HFF-Myc (cell line): Measurements from ENCODE around the gene ANKS1B.

Source experiments
- DNase-seq: peaks from one replicate; pipeline ENCODE4 v3.0.0-alpha.2; 2011; ENCODE audit warnings: low read depth; ENCODE audit errors: extremely low read depth
- H3K4me3 ChIP-seq: replicated peaks from 2 replicates; pipeline ENCODE4 v1.5.1; 2011; ENCODE audit warnings: low read depth, mild to moderate bottlenecking, control low read depth, low read length
- TF ChIP-seq, protein P1 (sequence below): IDR thresholded peaks from 2 replicates; pipeline ENCODE4 v1.5.1; 2012; ENCODE audit warnings: mild to moderate bottlenecking, low read depth, low read length, control low read depth; ENCODE audit errors: missing control alignments

The ANKS1B gene

DNA sequence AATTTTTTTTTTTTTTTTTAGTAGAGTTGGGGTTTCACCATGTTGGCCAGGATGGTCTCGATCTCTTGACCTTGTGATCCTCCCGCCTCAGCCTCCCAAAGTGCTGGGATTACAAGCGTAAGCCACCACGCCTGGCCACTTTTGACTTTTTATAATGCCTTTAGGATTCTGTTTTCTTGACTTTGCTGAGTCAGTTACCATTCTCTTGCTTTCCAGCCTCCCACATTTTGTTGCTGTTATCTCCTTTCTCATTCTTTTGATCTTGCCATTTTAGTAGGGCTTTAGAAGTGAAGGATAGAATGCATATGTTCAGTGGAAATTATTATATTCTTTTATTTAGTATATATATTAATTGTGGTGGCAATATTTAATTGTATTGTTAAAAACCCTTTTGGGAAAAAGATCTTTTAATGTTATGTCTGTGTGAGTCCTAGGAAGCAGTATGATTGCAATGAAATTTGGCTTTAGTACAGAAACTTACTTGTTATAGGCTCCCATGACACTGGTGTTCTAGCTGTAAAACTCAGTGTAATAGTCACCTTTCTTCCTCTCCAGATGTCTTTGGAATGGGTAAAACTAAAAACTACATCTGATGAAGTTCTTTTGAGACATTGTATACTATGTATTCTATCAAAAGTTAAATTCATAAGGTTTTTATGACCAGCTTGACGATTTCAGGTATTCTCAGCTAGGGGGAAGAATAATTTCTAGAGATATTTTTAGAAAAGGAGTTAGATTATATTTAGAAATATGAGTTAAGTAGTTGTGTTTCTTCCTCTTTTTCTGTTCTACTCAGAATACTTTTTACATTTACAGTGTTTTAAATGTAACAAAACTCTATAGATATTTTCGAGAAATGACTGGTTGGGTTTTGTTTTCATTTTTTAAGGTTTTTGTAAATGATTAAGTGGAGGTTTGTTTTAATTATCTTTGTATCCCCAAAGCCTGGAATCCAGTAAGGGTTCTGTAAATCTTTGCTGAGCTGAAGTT lies 1264.9 kb downstream of the ANKS1B start:
- DNase-seq, result no peak

GRCh38 chr12:98714426-98714825 lies 1270.3 kb downstream of the ANKS1B start:
- DNase-seq, result no peak
- no peak overlapping the region for H3K4me3 ChIP-seq
- TF ChIP-seq, protein P1, sequence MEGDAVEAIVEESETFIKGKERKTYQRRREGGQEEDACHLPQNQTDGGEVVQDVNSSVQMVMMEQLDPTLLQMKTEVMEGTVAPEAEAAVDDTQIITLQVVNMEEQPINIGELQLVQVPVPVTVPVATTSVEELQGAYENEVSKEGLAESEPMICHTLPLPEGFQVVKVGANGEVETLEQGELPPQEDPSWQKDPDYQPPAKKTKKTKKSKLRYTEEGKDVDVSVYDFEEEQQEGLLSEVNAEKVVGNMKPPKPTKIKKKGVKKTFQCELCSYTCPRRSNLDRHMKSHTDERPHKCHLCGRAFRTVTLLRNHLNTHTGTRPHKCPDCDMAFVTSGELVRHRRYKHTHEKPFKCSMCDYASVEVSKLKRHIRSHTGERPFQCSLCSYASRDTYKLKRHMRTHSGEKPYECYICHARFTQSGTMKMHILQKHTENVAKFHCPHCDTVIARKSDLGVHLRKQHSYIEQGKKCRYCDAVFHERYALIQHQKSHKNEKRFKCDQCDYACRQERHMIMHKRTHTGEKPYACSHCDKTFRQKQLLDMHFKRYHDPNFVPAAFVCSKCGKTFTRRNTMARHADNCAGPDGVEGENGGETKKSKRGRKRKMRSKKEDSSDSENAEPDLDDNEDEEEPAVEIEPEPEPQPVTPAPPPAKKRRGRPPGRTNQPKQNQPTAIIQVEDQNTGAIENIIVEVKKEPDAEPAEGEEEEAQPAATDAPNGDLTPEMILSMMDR, result no peak

More for the DNA sequence above, 1264.9 kb downstream of the ANKS1B start:
- no peak overlapping the region for H3K4me3 ChIP-seq
- TF ChIP-seq, protein P1, result no peak

GRCh38 chr12:98709022-98709421 lies 1275.7 kb downstream of the ANKS1B start:
- TF ChIP-seq, protein P1, result no peak
- DNase-seq, result no peak
- H3K4me3 ChIP-seq, result no peak overlapping the region

- DNase-seq, result no peak
- H3K4me3 ChIP-seq, result no peak overlapping the region
- TF ChIP-seq, protein P1, result no peak
These were observed 1283.6 kb downstream of the ANKS1B start for GRCh38 chr12:98701166-98701565.

DNA sequence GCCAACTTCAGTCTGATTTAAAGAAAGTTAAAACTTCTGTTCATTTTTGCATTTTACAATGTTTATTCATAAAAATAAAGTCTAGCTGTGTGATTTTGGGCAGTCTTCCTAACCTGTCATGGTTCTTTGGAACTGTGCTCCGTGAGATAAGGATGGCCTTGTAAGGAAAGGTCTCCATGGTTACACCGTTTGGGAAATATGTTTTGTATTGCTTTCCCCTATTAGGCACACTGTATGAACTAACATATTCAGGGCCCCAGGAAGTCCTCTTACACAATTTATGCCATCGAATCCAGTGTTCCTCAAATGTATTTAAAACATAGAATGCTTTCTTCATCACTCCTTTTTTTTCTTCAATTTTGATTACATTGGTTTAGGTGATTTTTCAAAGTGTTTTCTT lies 1285.2 kb downstream of the ANKS1B start:
- no peak for DNase-seq
- no peak overlapping the region for H3K4me3 ChIP-seq
- TF ChIP-seq, protein P1, result no peak

GRCh38 chr12:98698603-98699463 lies 1285.9 kb downstream of the ANKS1B start:
- peak; percentile 46 for DNase-seq
- no peak overlapping the region for H3K4me3 ChIP-seq
- TF ChIP-seq, protein P1, result peak; percentile 75
